ENCODE results near the gene CCDC43. TPM values are rescaled to one million over a fixed set of nuclear protein-coding genes. Genes with fewer than 3 reads are reported as not detected.

Gene CCDC43
- total and polyA plus RNA-seq, 2 of the 8 experiments (the other 6 are each of a cell fraction or from before 2014, with no cell fraction given): 4.9 to 38.1 TPM

DNA sequence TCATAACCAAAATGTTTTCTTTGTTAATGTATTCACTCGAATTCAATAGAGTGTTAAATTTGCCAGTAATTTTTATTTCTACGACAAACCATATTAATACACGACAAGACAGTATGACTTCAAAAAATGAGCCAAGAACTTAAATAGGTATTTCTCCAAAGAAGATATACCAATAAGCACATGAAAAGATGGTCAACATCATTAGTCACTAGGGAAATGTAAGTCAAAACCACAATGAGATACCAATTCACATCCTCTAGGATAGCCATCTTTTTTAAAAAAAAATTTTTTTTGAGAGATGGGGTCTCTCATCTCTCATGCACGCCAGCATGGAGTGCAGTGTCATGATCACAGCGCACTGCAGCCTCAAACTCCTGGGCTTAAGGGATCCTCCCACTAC lies 38.3 kb downstream of the CCDC43 start:
- POLR2A ChIA-PET (ENCODE audit: partially characterized antibody): no interaction called here
- no peak for TF ChIP-seq POLR2A (IDR thresholded peaks at IDR 0.05; ENCODE audit: control extremely low read depth in 1 of 2, low read depth in 2 of 2, low read length in 2 of 2)
- TF ChIP-seq, protein P1, sequence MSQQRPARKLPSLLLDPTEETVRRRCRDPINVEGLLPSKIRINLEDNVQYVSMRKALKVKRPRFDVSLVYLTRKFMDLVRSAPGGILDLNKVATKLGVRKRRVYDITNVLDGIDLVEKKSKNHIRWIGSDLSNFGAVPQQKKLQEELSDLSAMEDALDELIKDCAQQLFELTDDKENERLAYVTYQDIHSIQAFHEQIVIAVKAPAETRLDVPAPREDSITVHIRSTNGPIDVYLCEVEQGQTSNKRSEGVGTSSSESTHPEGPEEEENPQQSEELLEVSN (IDR thresholded peaks at IDR 0.05): no peak
- no peak for TF ChIP-seq TCF12 (IDR thresholded peaks at IDR 0.05; ENCODE audit: low read depth, low read length)
- no peak for TF ChIP-seq CEBPB (IDR thresholded peaks at IDR 0.05; ENCODE audit: low read depth, low read length)
- no peak for TF ChIP-seq RBBP5 (IDR thresholded peaks at IDR 0.05; ENCODE audit: borderline replicate concordance, low read depth, low read length)
- TF ChIP-seq, protein P2, sequence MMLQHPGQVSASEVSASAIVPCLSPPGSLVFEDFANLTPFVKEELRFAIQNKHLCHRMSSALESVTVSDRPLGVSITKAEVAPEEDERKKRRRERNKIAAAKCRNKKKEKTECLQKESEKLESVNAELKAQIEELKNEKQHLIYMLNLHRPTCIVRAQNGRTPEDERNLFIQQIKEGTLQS (IDR thresholded peaks at IDR 0.05; ENCODE audit: insufficient read depth, low read depth, low read length): no peak
- TF ChIP-seq, protein P3, sequence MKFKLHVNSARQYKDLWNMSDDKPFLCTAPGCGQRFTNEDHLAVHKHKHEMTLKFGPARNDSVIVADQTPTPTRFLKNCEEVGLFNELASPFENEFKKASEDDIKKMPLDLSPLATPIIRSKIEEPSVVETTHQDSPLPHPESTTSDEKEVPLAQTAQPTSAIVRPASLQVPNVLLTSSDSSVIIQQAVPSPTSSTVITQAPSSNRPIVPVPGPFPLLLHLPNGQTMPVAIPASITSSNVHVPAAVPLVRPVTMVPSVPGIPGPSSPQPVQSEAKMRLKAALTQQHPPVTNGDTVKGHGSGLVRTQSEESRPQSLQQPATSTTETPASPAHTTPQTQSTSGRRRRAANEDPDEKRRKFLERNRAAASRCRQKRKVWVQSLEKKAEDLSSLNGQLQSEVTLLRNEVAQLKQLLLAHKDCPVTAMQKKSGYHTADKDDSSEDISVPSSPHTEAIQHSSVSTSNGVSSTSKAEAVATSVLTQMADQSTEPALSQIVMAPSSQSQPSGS (IDR thresholded peaks at IDR 0.05; ENCODE audit: low read length): no peak
- TF ChIP-seq SIX5 (IDR thresholded peaks at IDR 0.05; ENCODE audit: low read depth, low read length): no peak
- no peak for TF ChIP-seq RXRA (IDR thresholded peaks at IDR 0.05; ENCODE audit: insufficient read depth, low read depth, low read length)
- no peak for TF ChIP-seq YY1 (IDR thresholded peaks at IDR 0.05; ENCODE audit: low read depth, low read length)
- TF ChIP-seq KDM4A (IDR thresholded peaks at IDR 0.05; ENCODE audit: low read depth, low read length, severe bottlenecking): no peak
- TF ChIP-seq NANOG (IDR thresholded peaks at IDR 0.05; ENCODE audit: insufficient read depth, low read depth, low read length, poor library complexity, severe bottlenecking): no peak

More for the DNA sequence above, 38.3 kb downstream of the CCDC43 start:
- Histone ChIP-seq H3K4me3 (ENCODE audit: extremely low read depth in 1 of 4, insufficient read depth in 2 of 4, low read depth in 3 of 4, low read length in 4 of 4) (no peak overlapping the region), H3K36me3 (ENCODE audit: control insufficient read depth in 2 of 4, insufficient read depth in 4 of 4, low read length in 3 of 4) (no peaks in the 10 kb centered on the region), H4K8ac (ENCODE audit: extremely low read depth, insufficient read depth, low read length) (no peak overlapping the region), H2BK5ac (ENCODE audit: low read depth, low read length) (no peak overlapping the region), H2BK20ac (ENCODE audit: low read length) (no peak overlapping the region), H3K23ac (ENCODE audit: insufficient read length) (no peak overlapping the region), H4K20me1 (replicated peaks in 1 of 2; ENCODE audit: control insufficient read depth in 1 of 2, insufficient read depth in 2 of 2, low read length in 2 of 2) (no peaks in the 10 kb centered on the region), H3K79me1 (ENCODE audit: low read depth, low read length) (no peaks in the 10 kb centered on the region), H3K79me2 (ENCODE audit: control insufficient read depth in 1 of 2, insufficient read depth in 2 of 2, low read length in 2 of 2) (no peaks in the 10 kb centered on the region), H3K56ac (replicated peaks; ENCODE audit: insufficient read length, low read depth, low read length) (no peak overlapping the region), H3K27ac (ENCODE audit: low read depth, low read length) (no peak overlapping the region), H2BK12ac (ENCODE audit: low read depth, low read length) (no peak overlapping the region), H4K91ac (replicated peaks; ENCODE audit: insufficient read length, low read length) (no peak overlapping the region), H3K9me3 (ENCODE audit: insufficient read depth in 2 of 2, low read depth in 1 of 2, low read length in 1 of 2) (peaks cover 2 to 3% of the 10 kb centered on the region in 2 experiments; a peak in 2 of 4 replicates), H2AK5ac (ENCODE audit: low read depth, low read length) (no peak overlapping the region), H3K9ac (replicated peaks in 1 of 4; ENCODE audit: extremely low read depth in 1 of 4, low read depth in 3 of 4, low read length in 3 of 4) (no peak overlapping the region), H3K4me1 (replicated peaks in 1 of 4; ENCODE audit: control insufficient read depth in 3 of 4, insufficient read depth in 4 of 4, low read length in 3 of 4) (no peaks in the 10 kb centered on the region), H4K5ac (ENCODE audit: insufficient read length, low read depth, low read length) (no peak overlapping the region), H3K4me2 (ENCODE audit: insufficient read depth in 1 of 2, low read depth in 2 of 2, low read length in 2 of 2) (no peak overlapping the region), H3K27me3 (replicated peaks in 1 of 4; ENCODE audit: control insufficient read depth in 3 of 4, extremely low read depth in 1 of 4, insufficient read depth in 3 of 4, low read length in 3 of 4) (peaks cover 0 to 23% (median 13%) of the 10 kb centered on the region in 4 experiments; a peak in 6 of 7 replicates), H2AFZ (ENCODE audit: low read length) (no peak overlapping the region), H2BK15ac (ENCODE audit: low read length) (no peak overlapping the region), H3K23me2 (ENCODE audit: low read depth, low read length) (no peaks in the 10 kb centered on the region), H3K18ac (ENCODE audit: extremely low read depth, low read length) (no peak overlapping the region), H3K4ac (replicated peaks; ENCODE audit: insufficient read length, low read depth, low read length) (no peak overlapping the region), H3K14ac (ENCODE audit: insufficient read length) (no peak overlapping the region), H2BK120ac (replicated peaks; ENCODE audit: low read depth, low read length) (no peak overlapping the region)
- DNase-seq (ENCODE audit: low read depth in 1 of 2, low spot score in 2 of 2) (no peak), FAIRE-seq (no peak)
- CTCF ChIA-PET (ENCODE audit: partially characterized antibody): no interaction called here
- WGBS, 2 experiments (ENCODE audit: extremely low coverage in 1 of 2, insufficient coverage in 1 of 2, insufficient read length in 1 of 2, insufficient replicate concordance in 2 of 2, low coverage in 1 of 2, low lambda C conversion rate in 2 of 2, missing lambda C conversion rate in 1 of 2): 78% methylated on average over 5 of the region's 5 CpGs; no CpG with 5 or more reads in 1 of the 2 experiments
